OCI-LY3 (cell line): ENCODE measurements around the gene ZKSCAN8.

Experiments
- H2AFZ ChIP-seq: fragments of 200-600, 300-600 bp; shearing (Covaris generic); 2 replicates; pipeline ENCODE4 v1.6.0; 2014; ENCODE audit warnings: antibody characterized with exemption, low read depth, low read length
- H3K27ac ChIP-seq: fragments of 200-600, 300-600 bp; sonication (generic); 2 replicates; pipeline ENCODE4 v1.5.1; 2014; ENCODE audit warnings: mild to moderate bottlenecking, low read length, moderate library complexity, mixed read lengths
- H3K27me3 ChIP-seq: fragments of 200-600, 300-600 bp; sonication (generic); 2 replicates; pipeline ENCODE4 v1.6.1; 2014; ENCODE audit warnings: low read depth, low read length, mixed read lengths
- H3K36me3 ChIP-seq: fragments of 200-600, 300-600 bp; sonication (generic); replicated peaks from 2 replicates; pipeline ENCODE3; 2014; ENCODE audit warnings: low read depth, low read length, mixed read lengths
- H3K4me1 ChIP-seq: fragments of 300-600, 200-600 bp; sonication (generic); 2 replicates; pipeline ENCODE4 v1.6.1; 2014; ENCODE audit warnings: low read length, mixed read lengths
- H3K4me2 ChIP-seq: fragments of 200-600, 300-600 bp; sonication (generic); 2 replicates; pipeline ENCODE4 v1.6.1; 2014; ENCODE audit warnings: low read length, mixed read lengths
- H3K4me3 ChIP-seq: fragments of 300-600, 200-600 bp; sonication (generic); 2 replicates; pipeline ENCODE4 v1.5.1; 2014; ENCODE audit warnings: antibody characterized with exemption, mild to moderate bottlenecking, low read length, moderate library complexity
- H3K79me2 ChIP-seq: fragments of 300-600, 200-600 bp; shearing (Covaris generic); 2 replicates; pipeline ENCODE4 v1.6.1; 2014; ENCODE audit warnings: mild to moderate bottlenecking, low read length, mixed read lengths
- H3K9ac ChIP-seq: fragments of 300-600, 200-600 bp; shearing (Covaris generic); 2 replicates; pipeline ENCODE4 v1.6.0; 2014; ENCODE audit warnings: mild to moderate bottlenecking, low read length, moderate library complexity
- H3K9me3 ChIP-seq: fragments of 200-600, 300-600 bp; shearing (Covaris generic); 2 replicates; pipeline ENCODE4 v1.6.1; 2014; ENCODE audit warnings: low read length, mixed read lengths; ENCODE audit not compliant: insufficient read depth
- H4K20me1 ChIP-seq: fragments of 200-600, 300-600 bp; sonication (generic); 2 replicates; pipeline ENCODE4 v1.6.1; 2016; ENCODE audit warnings: low read length, mixed read lengths; ENCODE audit not compliant: insufficient read depth
- CTCF ChIP-seq: fragments of 200-600, 300-600 bp; sonication (generic); IDR thresholded peaks from 2 replicates; pipeline ENCODE4 v1.5.1; 2014; ENCODE audit warnings: antibody characterized with exemption, low read length, low read depth
- EZH2phosphoT487 ChIP-seq: fragments of 200-600 bp; shearing (Covaris generic); IDR thresholded peaks from 2 replicates; pipeline ENCODE4 v1.6.1; 2018; ENCODE audit warnings: antibody characterized with exemption, mixed run types, low read depth

ZKSCAN8 gene

GRCh38 chr6:28176373-28176772 is 34.7 kb downstream of the ZKSCAN8 start:
- no peak overlapping the region for H3K4me3 ChIP-seq
- no peak for TF ChIP-seq CTCF
- TF ChIP-seq EZH2phosphoT487: no peak
- H3K36me3 ChIP-seq: no peaks in the 10 kb centered on the region
- no peaks in the 10 kb centered on the region for H4K20me1 ChIP-seq
- H3K4me1 ChIP-seq: 0 out of 2 replicates have a peak, but pooled peaks cover 3% of the 10 kb centered on the region
- no peak overlapping the region for H2AFZ ChIP-seq
- H3K27me3 ChIP-seq: no peaks in the 10 kb centered on the region
- no peaks in the 10 kb centered on the region for H3K79me2 ChIP-seq
- no peak overlapping the region for H3K4me2 ChIP-seq
- H3K27ac ChIP-seq: no peak overlapping the region
- H3K9ac ChIP-seq: no peak overlapping the region
- H3K9me3 ChIP-seq: no peaks in the 10 kb centered on the region

- no peaks in the 10 kb centered on the region for H3K36me3 ChIP-seq
- H3K27me3 ChIP-seq: no peaks in the 10 kb centered on the region
- H3K9me3 ChIP-seq: no peaks in the 10 kb centered on the region
- no peak overlapping the region for H3K27ac ChIP-seq
- H3K4me1 ChIP-seq: no peaks in the 10 kb centered on the region
- TF ChIP-seq CTCF: no peak
- TF ChIP-seq EZH2phosphoT487: no peak
- no peak overlapping the region for H2AFZ ChIP-seq
- no peaks in the 10 kb centered on the region for H3K79me2 ChIP-seq
- H3K4me3 ChIP-seq: no peak overlapping the region
- H4K20me1 ChIP-seq: no peaks in the 10 kb centered on the region
- no peak overlapping the region for H3K9ac ChIP-seq
- H3K4me2 ChIP-seq: no peak overlapping the region
Measured at GRCh38 chr6:28182255-28182654, 40.6 kb downstream of the ZKSCAN8 start.

- Histone ChIP-seq H3K79me2 (no peaks in the 10 kb centered on the region), H3K27me3 (no peaks in the 10 kb centered on the region), H3K9ac (no peak overlapping the region), H3K4me1 (no peaks in the 10 kb centered on the region), H3K9me3 (peaks cover 10% of the 10 kb centered on the region; the same call in 1 of the 2 replicates), H2AFZ (no peak overlapping the region), H3K27ac (no peak overlapping the region), H4K20me1 (no peaks in the 10 kb centered on the region), H3K4me3 (no peak overlapping the region), H3K36me3 (no peaks in the 10 kb centered on the region), H3K4me2 (no peak overlapping the region)
- TF ChIP-seq EZH2phosphoT487: no peak
- TF ChIP-seq CTCF: no peak
Measured at GRCh38 chr6:28188111-28188979, 46.7 kb downstream of the ZKSCAN8 start.

- Histone ChIP-seq H3K27me3 (no peaks in the 10 kb centered on the region), H3K79me2 (no peaks in the 10 kb centered on the region), H3K9ac (no peak overlapping the region), H3K9me3 (no peaks in the 10 kb centered on the region), H3K4me1 (no peaks in the 10 kb centered on the region), H2AFZ (no peak overlapping the region), H4K20me1 (no peaks in the 10 kb centered on the region), H3K4me3 (no peak overlapping the region), H3K36me3 (no peaks in the 10 kb centered on the region), H3K27ac (no peak overlapping the region), H3K4me2 (no peak overlapping the region)
- TF ChIP-seq EZH2phosphoT487: no peak
- TF ChIP-seq CTCF: no peak
Measured at GRCh38 chr6:28200020-28200419, 58.3 kb downstream of the ZKSCAN8 start.
